Neuronal stem cell (in vitro differentiated cells): ENCODE data around the gene ALOX5AP.
A peak's percentile ranks its signal among the peaks of the same experiment; 100 is the strongest.

Experiments used
- DNase-seq: peaks from one replicate; pipeline ENCODE4 v3.0.0-alpha.2; 2013; ENCODE audit warnings: low spot score
- H2AFZ ChIP-seq: one replicate; pipeline ENCODE4 v1.6.1; 2013; ENCODE audit warnings: mild to moderate bottlenecking, low read length, inconsistent platforms
- H2AK5ac ChIP-seq: 2 replicates; pipeline ENCODE4 v1.6.1; 2013; ENCODE audit warnings: low read depth, mild to moderate bottlenecking, inconsistent platforms, low read length, moderate library complexity, mixed read lengths
- H2BK120ac ChIP-seq: 2 replicates; pipeline ENCODE4 v1.6.1; 2013; ENCODE audit warnings: low read depth, mild to moderate bottlenecking, inconsistent platforms, low read length, moderate library complexity, mixed read lengths
- H2BK12ac ChIP-seq: one replicate; pipeline ENCODE4 v1.6.1; 2013; ENCODE audit warnings: low read length, inconsistent platforms
- H2BK15ac ChIP-seq: 2 replicates; pipeline ENCODE4 v1.6.1; 2013; ENCODE audit warnings: mild to moderate bottlenecking, low read length, inconsistent platforms, mixed read lengths
- H2BK5ac ChIP-seq: one replicate; pipeline ENCODE4 v1.6.1; 2013; ENCODE audit warnings: inconsistent platforms, mild to moderate bottlenecking, low read length, moderate library complexity
- H3K14ac ChIP-seq: one replicate; pipeline ENCODE4 v1.6.1; 2013; ENCODE audit warnings: low read length, inconsistent platforms
- H3K18ac ChIP-seq: 2 replicates; pipeline ENCODE4 v1.6.1; 2013; ENCODE audit warnings: low read length, inconsistent platforms
- H3K23ac ChIP-seq: 2 replicates; pipeline ENCODE4 v1.6.1; 2013; ENCODE audit warnings: low read depth, mild to moderate bottlenecking, mixed read lengths, low read length, inconsistent platforms; ENCODE audit not compliant: poor library complexity
- H3K27ac ChIP-seq: replicated peaks from 3 replicates; pipeline ENCODE4 v1.5.1; 2013; ENCODE audit warnings: low read length, inconsistent platforms
- H3K27me3 ChIP-seq, 3 experiments: 2 replicates each; pipeline ENCODE4 v1.6.1; 2013; ENCODE audit warnings: low read length in 3 of 3, mild to moderate bottlenecking in 2 of 3, inconsistent platforms in 1 of 3, low read depth in 1 of 3, mixed read lengths in 1 of 3, moderate library complexity in 1 of 3; ENCODE audit not compliant: control insufficient read depth in 3 of 3, insufficient read depth in 3 of 3
- H3K36me3 ChIP-seq, 2 donors: replicated peaks in 1 of 2; 2 replicates each; pipeline ENCODE4 v1.6.1; 2013; ENCODE audit warnings: low read length in 2 of 2; ENCODE audit not compliant: control insufficient read depth in 2 of 2, insufficient read depth in 2 of 2
- H3K4ac ChIP-seq: 2 replicates; pipeline ENCODE4 v1.6.1; 2013; ENCODE audit warnings: inconsistent platforms, mild to moderate bottlenecking, low read length, moderate library complexity
- H3K4me1 ChIP-seq, 2 donors: 1 replicate in 1 of 2; 2 replicates in 1 of 2; pipeline ENCODE4 v1.6.1; 2013; ENCODE audit warnings: low read length in 2 of 2, low read depth in 1 of 2; ENCODE audit not compliant: control insufficient read depth in 2 of 2, insufficient read depth in 1 of 2
- H3K4me2 ChIP-seq: one replicate; pipeline ENCODE4 v1.6.1; 2013; ENCODE audit warnings: mild to moderate bottlenecking, low read length, inconsistent platforms; ENCODE audit not compliant: insufficient read depth, poor library complexity, severe bottlenecking
- H3K4me3 ChIP-seq, 2 donors: 2 replicates each; pipeline ENCODE4 v1.5.1; 2013; ENCODE audit warnings: low read length in 2 of 2, mild to moderate bottlenecking in 2 of 2, inconsistent platforms in 1 of 2, moderate library complexity in 1 of 2
- H3K79me1 ChIP-seq: one replicate; pipeline ENCODE4 v1.6.1; 2013; ENCODE audit warnings: low read depth, mild to moderate bottlenecking, inconsistent platforms, low read length, moderate library complexity
- H3K9ac ChIP-seq: one replicate; pipeline ENCODE4 v1.6.1; 2013; ENCODE audit warnings: mild to moderate bottlenecking, low read depth, low read length, inconsistent platforms; ENCODE audit not compliant: poor library complexity
- H3K9me3 ChIP-seq, 2 donors: replicated peaks in 1 of 2; 2 replicates each; pipeline versions ENCODE3 to v1.6.1; 2013; ENCODE audit warnings: low read length in 2 of 2, mild to moderate bottlenecking in 2 of 2, inconsistent platforms in 1 of 2, low read depth in 1 of 2, mixed read lengths in 1 of 2, moderate library complexity in 1 of 2; ENCODE audit not compliant: control insufficient read depth in 2 of 2, insufficient read depth in 1 of 2
- H4K8ac ChIP-seq: one replicate; pipeline ENCODE4 v1.6.1; 2013; ENCODE audit warnings: low read depth, mild to moderate bottlenecking, inconsistent platforms, low read length, moderate library complexity
- H4K91ac ChIP-seq: one replicate; pipeline ENCODE4 v1.6.1; 2013; ENCODE audit warnings: low read length, low read depth, mild to moderate bottlenecking, inconsistent platforms; ENCODE audit not compliant: poor library complexity
- WGBS, 2 donors: extraction: QIAGEN DNeasy Blood & Tissue Kit; methylation state at CpG; one replicate each; pipeline ENCODE4 v1.1.7; 2013; ENCODE audit warnings: missing lambda C conversion rate in 2 of 2, mixed read lengths in 1 of 2; ENCODE audit not compliant: insufficient read length in 2 of 2, insufficient replicate concordance in 1 of 2; ENCODE audit errors: extremely low coverage in 2 of 2; 5-methylcytosine and 5-hydroxymethylcytosine counted together

Gene ALOX5AP

GRCh38 chr13:30766231-30766630, 30.9 kb downstream of the ALOX5AP start:
- H3K14ac ChIP-seq = no peak overlapping the region
- no peak overlapping the region for H3K4me2 ChIP-seq
- H3K4me3 ChIP-seq = no peak overlapping the region
- no peaks in the 10 kb centered on the region for H3K9me3 ChIP-seq
- peak overlapping the region; percentile 25 for H2AFZ ChIP-seq
- no peak overlapping the region for H3K27ac ChIP-seq
- no peak overlapping the region for H4K91ac ChIP-seq
- H3K4ac ChIP-seq = no peak overlapping the region
- no peaks in the 10 kb centered on the region for H3K36me3 ChIP-seq
- no peaks in the 10 kb centered on the region for H3K79me1 ChIP-seq
- no peak overlapping the region for H3K18ac ChIP-seq
- no peaks in the 10 kb centered on the region for H3K4me1 ChIP-seq
- H2BK15ac ChIP-seq = no peak overlapping the region
- no peak overlapping the region for H2BK5ac ChIP-seq
- no peak overlapping the region for H2BK12ac ChIP-seq
- H2BK120ac ChIP-seq = no peak overlapping the region
- WGBS, 2 donors = no CpG with 5 or more reads among the region's 2 CpGs
- H2AK5ac ChIP-seq = no peak overlapping the region
- no peak for DNase-seq
- no peak overlapping the region for H4K8ac ChIP-seq
- H3K23ac ChIP-seq = no peak overlapping the region
- H3K9ac ChIP-seq = no peak overlapping the region
- H3K27me3 ChIP-seq = no peaks in the 10 kb centered on the region

- Histone ChIP-seq H3K23ac (no peak overlapping the region), H2AFZ (no peak overlapping the region), H3K9ac (no peak overlapping the region), H3K36me3 (no peaks in the 10 kb centered on the region), H3K27ac (no peak overlapping the region), H2AK5ac (no peak overlapping the region), H3K79me1 (no peaks in the 10 kb centered on the region), H3K18ac (no peak overlapping the region), H3K4me2 (no peak overlapping the region), H2BK12ac (no peak overlapping the region), H3K14ac (no peak overlapping the region), H2BK15ac (no peak overlapping the region), H3K4ac (no peak overlapping the region), H2BK120ac (no peak overlapping the region), H3K4me3 (no peak overlapping the region), H4K91ac (no peak overlapping the region), H3K4me1 (no peaks in the 10 kb centered on the region), H2BK5ac (no peak overlapping the region), H4K8ac (no peak overlapping the region), H3K27me3 (no peaks in the 10 kb centered on the region), H3K9me3 (no peaks in the 10 kb centered on the region)
- no peak for DNase-seq
- WGBS, 2 donors = no CpG with 5 or more reads among the region's 4 CpGs
Observed at GRCh38 chr13:30770929-30771328, 35.6 kb downstream of the ALOX5AP start.

- Histone ChIP-seq H3K23ac (no peak overlapping the region), H2BK15ac (no peak overlapping the region), H3K9me3 (no peaks in the 10 kb centered on the region), H2BK120ac (no peak overlapping the region), H3K79me1 (no peaks in the 10 kb centered on the region), H2AK5ac (no peak overlapping the region), H3K4me2 (no peak overlapping the region), H2BK12ac (no peak overlapping the region), H3K27ac (no peak overlapping the region), H3K18ac (no peak overlapping the region), H2BK5ac (no peak overlapping the region), H3K27me3 (no peaks in the 10 kb centered on the region), H3K14ac (no peak overlapping the region), H3K9ac (no peak overlapping the region), H3K4me3 (no peak overlapping the region), H3K4me1 (no peaks in the 10 kb centered on the region), H4K91ac (no peak overlapping the region), H3K4ac (no peak overlapping the region), H4K8ac (no peak overlapping the region), H2AFZ (no peak overlapping the region), H3K36me3 (no peaks in the 10 kb centered on the region)
- no peak for DNase-seq
Observed at GRCh38 chr13:30773561-30773960, 38.2 kb downstream of the ALOX5AP start.

- Histone ChIP-seq H3K36me3 (no peaks in the 10 kb centered on the region), H4K91ac (no peak overlapping the region), H4K8ac (no peak overlapping the region), H3K4me3 (no peak overlapping the region), H3K27me3 (no peaks in the 10 kb centered on the region), H3K14ac (no peak overlapping the region), H3K27ac (no peak overlapping the region), H3K4me2 (no peak overlapping the region), H2BK120ac (no peak overlapping the region), H3K4ac (no peak overlapping the region), H3K18ac (no peak overlapping the region), H2BK5ac (no peak overlapping the region), H3K79me1 (no peaks in the 10 kb centered on the region), H2BK15ac (no peak overlapping the region), H3K9ac (no peak overlapping the region), H2AK5ac (no peak overlapping the region), H3K9me3 (no peaks in the 10 kb centered on the region), H3K4me1 (peaks cover 0 to 2% of the 10 kb centered on the region in 2 donors), H2AFZ (no peak overlapping the region), H3K23ac (no peak overlapping the region), H2BK12ac (no peak overlapping the region)
- WGBS, 2 donors = no CpG with 5 or more reads among the region's 8 CpGs
- DNase-seq = no peak
Observed at GRCh38 chr13:30774214-30774730, 38.9 kb downstream of the ALOX5AP start.
